Stromal cell of bone marrow (primary cell): ENCODE results near the gene PTPRM.

ENCODE experiments used
- DNase-seq: peaks from one replicate; pipeline ENCODE4 v3.0.0-alpha.2; 2012; ENCODE audit warnings: low read depth

The PTPRM gene

GRCh38 chr18:7668392-7668791 lies 101.3 kb downstream of the PTPRM start:
- no peak for DNase-seq

GRCh38 chr18:7669361-7669760 lies 102.2 kb downstream of the PTPRM start:
- DNase-seq = no peak

DNA sequence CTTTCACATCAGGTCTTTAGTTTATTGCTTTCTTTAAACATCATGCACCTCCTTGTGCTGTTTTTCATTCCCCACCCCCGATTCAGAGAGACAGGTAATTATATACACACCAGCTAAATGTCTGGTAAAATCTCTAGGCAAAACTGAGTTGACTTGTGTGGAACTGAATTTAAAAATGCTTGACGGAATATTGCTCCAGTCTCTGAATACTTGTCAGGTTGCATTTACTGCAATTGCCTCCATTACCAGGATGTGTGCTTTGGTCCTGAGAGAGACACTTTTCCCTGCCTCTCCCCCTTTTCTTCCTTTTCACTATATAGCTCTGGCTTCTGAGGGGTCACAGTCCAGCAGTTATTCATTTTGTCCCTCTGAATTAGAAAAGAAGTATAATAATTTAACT lies 104.0 kb downstream of the PTPRM start:
- DNase-seq = no peak

DNA sequence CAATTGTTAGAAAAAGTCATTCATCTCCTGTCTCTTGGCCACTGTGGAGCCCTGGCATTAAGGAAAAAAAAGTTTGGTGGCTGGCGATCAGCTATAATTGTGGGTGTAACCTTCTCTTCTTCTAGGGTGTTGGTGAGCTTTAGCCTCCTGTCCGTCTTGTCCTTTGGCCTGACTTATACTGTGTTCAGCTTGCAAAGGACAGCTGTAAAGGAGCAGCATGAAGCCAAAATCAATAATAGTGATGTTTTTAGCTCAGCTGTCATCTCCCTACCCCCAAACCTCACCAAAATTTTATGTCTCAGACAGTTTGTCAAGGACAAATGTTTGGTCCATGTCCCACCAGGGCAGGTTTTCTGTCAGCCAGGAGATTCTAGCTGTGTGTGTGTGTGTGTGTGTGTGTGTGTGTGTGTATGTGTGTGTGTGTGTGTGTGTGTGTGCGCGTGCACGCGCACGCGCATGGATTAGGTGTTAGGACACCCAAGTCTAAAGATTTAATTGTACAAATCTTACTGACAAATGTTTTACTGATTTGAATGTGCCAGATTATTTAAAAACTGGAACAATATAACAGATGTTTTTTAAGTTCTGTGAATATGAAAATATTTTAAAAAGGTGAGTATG lies 109.2 kb downstream of the PTPRM start:
- no peak for DNase-seq

DNA sequence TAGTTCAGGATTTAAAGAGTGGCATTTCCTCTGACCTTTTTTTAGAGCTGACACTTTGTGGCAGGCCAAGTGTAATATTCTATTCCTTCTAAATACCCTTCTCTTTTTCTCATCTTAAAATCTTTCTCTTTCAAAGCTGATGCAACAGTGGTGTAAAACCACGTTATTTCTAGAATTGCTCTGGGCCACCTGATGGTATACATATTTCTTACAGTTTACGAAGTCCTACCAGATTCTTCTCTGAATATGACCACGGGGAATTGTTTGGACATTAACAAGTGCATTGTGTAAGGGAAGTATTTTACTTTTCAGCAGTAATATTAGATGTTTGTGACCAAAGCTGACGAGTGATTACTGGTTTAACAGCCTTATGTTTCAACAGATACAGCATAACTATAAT lies 109.9 kb downstream of the PTPRM start:
- DNase-seq = no peak

- no peak for DNase-seq
Observed at GRCh38 chr18:7677424-7677823, 110.3 kb downstream of the PTPRM start.

DNA sequence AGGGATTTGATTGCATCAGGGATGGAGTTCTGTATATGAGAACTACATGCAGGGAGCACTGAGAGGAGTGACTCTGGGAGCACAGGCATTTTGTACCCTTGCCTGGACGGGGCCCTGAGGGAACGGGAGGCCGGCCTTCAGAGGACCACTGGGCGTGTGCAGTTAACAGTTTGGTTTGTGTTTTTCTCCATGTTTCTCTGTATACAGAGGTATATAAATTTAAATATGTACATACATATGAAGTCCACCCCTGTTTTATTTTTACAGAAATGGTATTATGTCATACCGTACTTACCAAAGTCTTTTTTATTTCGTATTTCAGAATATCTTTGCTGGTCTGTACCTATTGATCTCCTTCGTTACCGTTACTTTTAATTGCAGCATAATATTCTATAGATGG lies 111.3 kb downstream of the PTPRM start:
- DNase-seq = no peak

- DNase-seq = no peak
Observed at GRCh38 chr18:7678801-7679200, 111.7 kb downstream of the PTPRM start.

DNA sequence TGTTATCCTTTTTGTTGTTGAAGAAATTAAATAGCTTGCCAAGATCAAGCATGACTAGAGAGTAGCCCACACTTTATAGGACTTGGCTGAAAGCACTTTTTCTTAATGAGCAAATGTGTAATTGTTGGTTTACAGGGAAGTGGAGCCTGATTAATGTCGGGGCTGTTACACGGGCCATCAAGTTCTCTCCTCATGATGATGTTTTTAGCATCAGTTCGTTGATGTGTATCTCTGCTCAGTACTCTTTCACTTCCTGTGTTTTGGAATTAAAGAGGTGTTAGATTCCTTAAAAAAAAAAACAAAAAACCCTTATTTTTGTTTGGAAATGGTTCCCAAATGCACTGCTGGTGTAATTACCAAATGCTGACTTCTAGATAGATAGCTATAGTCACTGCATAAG lies 114.2 kb downstream of the PTPRM start:
- DNase-seq = no peak

DNA sequence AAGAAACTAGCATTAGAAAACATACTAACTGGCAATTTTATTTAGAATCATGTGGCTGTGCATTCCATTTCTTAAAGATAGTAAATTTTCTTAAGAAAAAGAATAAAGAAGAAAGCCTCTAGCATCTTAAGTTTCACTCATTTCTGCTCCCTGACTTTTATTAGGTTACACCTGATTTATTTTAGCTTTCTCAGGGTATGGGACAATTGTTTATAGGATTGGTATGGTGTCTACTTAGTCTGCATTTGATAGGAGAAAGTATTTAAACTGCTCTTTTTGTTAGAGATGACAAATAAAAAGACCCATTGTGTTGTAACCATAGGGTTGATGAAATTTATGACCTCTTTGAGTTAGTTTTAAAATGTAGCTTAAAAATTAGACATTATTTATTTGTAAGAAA lies 115.2 kb downstream of the PTPRM start:
- no peak for DNase-seq

GRCh38 chr18:7683753-7684152 lies 116.6 kb downstream of the PTPRM start:
- no peak for DNase-seq

- no peak for DNase-seq
Observed at GRCh38 chr18:7684357-7684756, 117.2 kb downstream of the PTPRM start.

GRCh38 chr18:7684966-7685365 lies 117.8 kb downstream of the PTPRM start:
- no peak for DNase-seq

- DNase-seq = no peak
Observed at GRCh38 chr18:7686278-7686677, 119.2 kb downstream of the PTPRM start.

- DNase-seq = no peak
Observed at GRCh38 chr18:7688580-7688979, 121.5 kb downstream of the PTPRM start.

DNA sequence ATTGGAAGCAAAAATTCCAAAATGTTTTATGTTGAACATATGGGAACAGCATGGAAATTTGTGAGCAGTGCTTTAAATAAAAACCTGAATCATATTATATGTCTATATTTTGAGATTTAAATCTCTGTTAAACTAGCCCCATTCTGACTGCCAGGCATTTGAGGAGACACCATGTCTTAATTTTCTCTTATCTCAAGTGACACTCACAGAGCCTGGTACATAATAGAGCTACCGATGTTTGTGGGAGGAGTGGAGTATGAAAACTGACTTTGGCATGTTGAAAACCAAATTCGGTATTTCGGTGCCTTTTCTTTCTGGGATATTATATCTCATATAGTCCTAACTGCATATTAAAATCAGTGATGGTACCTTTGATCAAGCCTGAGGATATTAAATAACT lies 124.1 kb downstream of the PTPRM start:
- no peak for DNase-seq

DNA sequence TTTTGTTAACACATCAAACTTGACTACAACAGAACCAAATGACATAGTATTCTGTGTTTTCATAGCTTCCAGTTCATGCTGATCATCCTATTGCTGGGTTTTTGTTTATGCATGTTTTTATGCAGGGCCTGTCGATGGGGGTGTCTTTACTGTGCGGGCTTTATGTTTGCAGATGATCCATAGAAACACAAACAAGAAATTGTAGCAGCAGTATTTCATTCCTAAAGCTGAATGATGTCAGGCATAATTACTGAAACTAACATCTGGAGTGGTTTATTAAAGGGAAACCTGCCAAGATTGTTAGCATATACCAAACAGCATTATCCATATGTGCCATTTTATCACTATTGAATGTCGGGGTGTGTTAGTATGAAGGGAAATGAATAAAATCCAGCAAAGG lies 129.7 kb downstream of the PTPRM start:
- no peak for DNase-seq

DNA sequence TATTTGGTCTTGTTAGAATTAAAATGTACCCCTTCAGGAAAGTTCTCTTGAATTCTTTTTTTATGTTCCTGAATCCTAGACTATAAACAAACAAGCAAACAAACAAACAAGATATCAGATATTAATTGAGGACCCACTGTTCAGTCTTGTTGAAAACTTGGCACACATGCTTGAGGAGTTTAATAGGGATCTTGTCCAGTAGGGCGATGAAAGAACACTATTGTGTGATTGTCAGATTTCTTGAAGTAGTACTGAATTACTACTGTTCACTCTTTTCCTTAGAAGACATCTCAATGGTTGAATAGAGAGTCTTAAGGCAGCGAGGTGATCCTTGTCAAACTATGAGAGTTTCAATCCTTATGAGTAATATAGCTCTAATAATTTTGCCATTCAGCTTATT lies 130.2 kb downstream of the PTPRM start:
- DNase-seq = no peak

DNA sequence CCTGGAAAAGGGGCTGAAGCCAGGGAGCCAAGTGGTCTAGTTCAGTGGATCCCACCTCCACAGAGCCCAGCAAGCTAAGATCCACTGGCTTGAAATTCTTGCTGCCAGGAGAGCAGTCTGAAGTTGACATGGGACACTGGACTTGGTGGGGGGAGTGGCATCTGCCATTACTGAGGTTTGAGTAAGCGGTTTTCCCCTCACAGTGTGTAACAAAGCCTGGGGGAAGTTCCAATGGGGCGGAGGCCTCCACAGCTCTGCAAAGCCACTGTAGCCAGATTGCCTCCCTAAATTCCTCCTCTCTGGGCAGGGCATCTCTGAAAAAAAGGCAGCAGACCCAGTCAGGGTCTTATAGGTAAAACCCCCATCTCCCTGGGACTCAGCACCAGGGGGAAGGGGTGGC lies 144.4 kb downstream of the PTPRM start:
- DNase-seq = no peak

DNA sequence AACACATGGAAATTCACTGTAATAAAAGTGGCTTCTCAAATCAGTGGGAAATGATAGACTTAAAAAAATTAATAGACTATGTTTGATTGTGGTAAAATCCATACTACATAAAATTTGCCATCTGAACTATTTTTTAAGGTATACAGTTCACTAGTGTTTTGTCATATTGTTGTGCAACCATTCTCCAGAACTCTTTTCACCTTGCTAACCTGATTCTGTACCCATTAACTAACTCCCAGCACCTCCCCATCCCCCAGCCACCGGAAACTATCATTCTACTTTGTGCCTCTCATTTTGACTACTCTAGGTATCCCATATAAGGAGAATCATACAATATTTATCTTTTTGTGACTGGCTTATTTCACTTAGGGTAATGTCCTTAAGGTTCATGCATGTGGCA lies 153.3 kb downstream of the PTPRM start:
- DNase-seq = no peak

- no peak for DNase-seq
Observed at GRCh38 chr18:7721532-7721931, 154.4 kb downstream of the PTPRM start.

DNA sequence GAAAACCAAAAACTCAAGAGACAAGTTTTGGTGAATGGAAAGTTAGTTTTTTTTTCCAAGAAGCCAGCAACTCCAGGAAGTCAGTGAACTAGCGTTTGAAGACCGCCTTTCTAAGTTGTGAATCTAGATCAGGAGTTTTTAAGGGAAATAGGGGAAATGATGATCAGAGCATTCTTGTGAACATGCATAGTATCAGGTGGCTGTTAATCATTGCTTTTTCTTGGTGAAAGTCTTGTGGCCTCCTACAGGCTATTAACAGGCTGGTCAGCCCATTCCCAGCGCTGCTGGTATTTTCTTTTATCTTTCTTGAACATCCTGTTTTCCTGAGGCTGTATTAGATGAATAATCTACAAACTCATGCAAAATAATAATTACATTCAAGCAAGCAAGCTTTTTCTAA lies 155.8 kb downstream of the PTPRM start:
- DNase-seq = no peak

- DNase-seq = no peak
Observed at GRCh38 chr18:7723558-7723957, 156.4 kb downstream of the PTPRM start.

DNA sequence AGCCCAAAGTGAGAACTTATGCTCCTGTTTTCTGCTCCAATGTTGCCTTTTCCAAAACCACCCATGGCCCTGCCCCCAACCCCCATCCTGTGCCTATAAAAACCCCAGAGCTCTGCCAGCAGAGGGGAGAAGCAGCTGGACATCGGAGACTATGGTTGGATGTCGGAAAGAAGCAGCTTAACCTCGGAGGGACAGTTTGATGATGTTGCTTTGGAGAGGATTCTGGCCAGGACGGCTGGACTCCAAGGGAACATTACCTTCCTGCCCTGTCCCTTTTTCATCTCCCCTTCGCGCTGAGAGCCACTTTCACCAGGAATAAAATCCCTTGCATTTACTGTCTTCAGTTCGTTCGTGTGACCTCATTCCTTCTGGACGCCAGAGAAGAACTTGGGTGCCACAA lies 158.4 kb downstream of the PTPRM start:
- DNase-seq = no peak

DNA sequence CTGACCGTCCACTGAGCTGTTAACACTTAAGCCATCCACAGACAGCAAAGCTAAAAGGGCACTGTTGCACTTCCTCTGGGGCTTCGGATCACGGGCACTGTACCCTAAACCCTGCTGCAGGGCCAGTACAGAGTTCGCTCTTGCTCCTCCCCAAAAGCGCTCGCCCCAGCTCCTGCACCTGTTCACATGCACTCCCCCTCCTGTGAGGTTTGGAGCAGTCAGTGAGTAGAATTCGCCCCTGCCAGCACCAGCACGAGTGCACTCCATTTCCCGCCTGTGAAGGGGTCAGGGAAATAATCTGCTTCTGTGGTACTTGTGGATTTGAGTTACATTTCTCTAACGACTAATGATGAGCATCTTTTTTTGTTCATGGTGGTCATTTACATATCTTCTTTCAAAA lies 158.8 kb downstream of the PTPRM start:
- DNase-seq = no peak
